A549 (cell line): ENCODE measurements around the gene RNF26.

Source experiments
- BCL3 ChIP-seq: fragments of >200 bp; sonication (Bioruptor Twin); formaldehyde crosslinking; IDR thresholded peaks from 3 replicates; pipeline ENCODE4 v1.6.1; 2016
- EP300 ChIP-seq, 2 experiments: fragments of >200 bp; sonication (Bioruptor Twin); formaldehyde crosslinking; IDR thresholded peaks; 2 replicates in 1 of 2; 3 replicates in 1 of 2; pipeline ENCODE4 v1.6.1; 2016 to 2017
- KDM1A ChIP-seq: fragments of 200-600 bp; sonication (generic); IDR thresholded peaks from 2 replicates; pipeline ENCODE4 v1.6.1; 2016; ENCODE audit warnings: low read depth, mild to moderate bottlenecking
- MAFK ChIP-seq: fragments of 450-650 bp; IDR thresholded peaks from 2 replicates; pipeline ENCODE4 v1.6.1; 2014; ENCODE audit not compliant: partially characterized antibody
- MYC ChIP-seq: IDR thresholded peaks from 2 replicates; pipeline ENCODE4 v1.6.1; 2012; ENCODE audit warnings: mild to moderate bottlenecking, inconsistent platforms, low read length, improper control_type of control experiment, borderline replicate concordance
- POLR2A ChIP-seq: IDR thresholded peaks from 2 replicates; pipeline ENCODE4 v1.6.1; 2012; ENCODE audit warnings: mild to moderate bottlenecking, low read length
- POLR2AphosphoS2 ChIP-seq: conservative IDR thresholded peaks from 2 replicates; pipeline ENCODE4 v1.6.1; 2012; ENCODE audit warnings: low read length, improper control_type of control experiment, inconsistent platforms
- RAD21 ChIP-seq, 2 experiments: fragments of >200 bp in 1 of 2; sonication (Bioruptor Twin) in 1 of 2; formaldehyde crosslinking in 1 of 2; IDR thresholded peaks in 1 of 2; conservative IDR thresholded peaks in 1 of 2; 2 replicates in 1 of 2; 3 replicates in 1 of 2; pipeline ENCODE4 v1.6.1; 2012 to 2018; ENCODE audit warnings: inconsistent platforms in 1 of 2
- REST ChIP-seq: fragments of 200-600 bp; sonication (generic); IDR thresholded peaks from 2 replicates; pipeline ENCODE4 v1.6.1; 2016; ENCODE audit warnings: antibody characterized with exemption, mild to moderate bottlenecking, moderate library complexity
- RFX5 ChIP-seq: fragments of 450-650 bp; IDR thresholded peaks from 2 replicates; pipeline ENCODE4 v1.7.1; 2014; ENCODE audit warnings: antibody characterized with exemption, mild to moderate bottlenecking, moderate library complexity
- TF ChIP-seq, protein P1 (sequence below): fragments of >200 bp; sonication (Bioruptor Twin); formaldehyde crosslinking; IDR thresholded peaks from 3 replicates; pipeline ENCODE4 v1.5.1; 2016

DNA sequence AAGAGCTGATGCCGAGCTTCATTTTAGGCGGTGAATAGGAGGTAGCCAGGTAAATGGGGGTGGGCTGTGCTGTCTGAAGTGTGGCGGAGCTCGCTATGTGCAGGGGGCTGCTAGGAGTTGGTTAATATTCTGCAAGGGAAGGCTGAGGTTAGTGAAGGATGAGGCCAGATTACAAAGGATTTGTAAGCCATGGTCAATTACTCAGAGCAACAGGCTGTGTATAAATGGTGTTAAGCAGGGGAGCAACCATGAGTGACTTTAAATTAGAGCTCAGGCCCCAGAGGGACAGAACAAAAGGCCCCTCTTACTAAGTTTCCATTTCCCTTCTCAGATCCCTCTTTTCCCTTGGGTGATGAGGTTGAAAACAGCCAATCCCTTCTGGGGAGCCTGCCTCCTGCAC is 10.1 kb upstream of the RNF26 start:
- no peak for TF ChIP-seq REST
- TF ChIP-seq, protein P1, sequence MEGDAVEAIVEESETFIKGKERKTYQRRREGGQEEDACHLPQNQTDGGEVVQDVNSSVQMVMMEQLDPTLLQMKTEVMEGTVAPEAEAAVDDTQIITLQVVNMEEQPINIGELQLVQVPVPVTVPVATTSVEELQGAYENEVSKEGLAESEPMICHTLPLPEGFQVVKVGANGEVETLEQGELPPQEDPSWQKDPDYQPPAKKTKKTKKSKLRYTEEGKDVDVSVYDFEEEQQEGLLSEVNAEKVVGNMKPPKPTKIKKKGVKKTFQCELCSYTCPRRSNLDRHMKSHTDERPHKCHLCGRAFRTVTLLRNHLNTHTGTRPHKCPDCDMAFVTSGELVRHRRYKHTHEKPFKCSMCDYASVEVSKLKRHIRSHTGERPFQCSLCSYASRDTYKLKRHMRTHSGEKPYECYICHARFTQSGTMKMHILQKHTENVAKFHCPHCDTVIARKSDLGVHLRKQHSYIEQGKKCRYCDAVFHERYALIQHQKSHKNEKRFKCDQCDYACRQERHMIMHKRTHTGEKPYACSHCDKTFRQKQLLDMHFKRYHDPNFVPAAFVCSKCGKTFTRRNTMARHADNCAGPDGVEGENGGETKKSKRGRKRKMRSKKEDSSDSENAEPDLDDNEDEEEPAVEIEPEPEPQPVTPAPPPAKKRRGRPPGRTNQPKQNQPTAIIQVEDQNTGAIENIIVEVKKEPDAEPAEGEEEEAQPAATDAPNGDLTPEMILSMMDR = no peak
- TF ChIP-seq KDM1A = no peak
- no peak for TF ChIP-seq EP300 (IDR thresholded peaks at IDR 0.05)
- no peak for TF ChIP-seq MYC
- TF ChIP-seq BCL3 = no peak
- TF ChIP-seq MAFK = no peak
- TF ChIP-seq POLR2A = no peak
- no peak for TF ChIP-seq RFX5
- no peak for TF ChIP-seq POLR2AphosphoS2
- TF ChIP-seq RAD21 (conservative IDR thresholded peaks at IDR 0.05 in 1 of 2, IDR thresholded peaks at IDR 0.05 in 1 of 2) = no peak
